CD4-positive, alpha-beta memory T cell (primary cell): ENCODE data around the gene LCP2. TPM values are rescaled to one million over a fixed set of nuclear protein-coding genes. Genes with fewer than 3 reads are reported as not detected.

Source experiments
- CTCF ChIA-PET: fragments of 350-600 bp; sonication (Branson Sonifier 250); formaldehyde crosslinking; loops from one replicate; lab custom pipeline; 2021; ENCODE audit warnings: inconsistent platforms; ENCODE audit not compliant: partially characterized antibody; lab: Charles Lee
- POLR2A ChIA-PET: fragments of 350-600 bp; sonication (Branson Sonifier 250); formaldehyde crosslinking; loops from one replicate; lab custom pipeline; 2021; ENCODE audit not compliant: partially characterized antibody; lab: Charles Lee
- DNase-seq, 5 donors: peaks; one replicate each; pipeline versions ENCODE4 v3.0.0 to v3.0.0-alpha.2; 2020 to 2022; ENCODE audit warnings: mixed read lengths in 1 of 5
- H3K27ac ChIP-seq: one replicate; pipeline ENCODE4 v1.7.0; 2013; ENCODE audit warnings: low read depth, low read length
- H3K27me3 ChIP-seq: 2 replicates; pipeline ENCODE4 v1.7.0; 2013; ENCODE audit warnings: mild to moderate bottlenecking, low read length, moderate library complexity; ENCODE audit not compliant: insufficient read depth
- H3K36me3 ChIP-seq: 2 replicates; pipeline ENCODE4 v1.7.0; 2013; ENCODE audit warnings: mild to moderate bottlenecking, low read length, moderate library complexity; ENCODE audit not compliant: insufficient read depth
- H3K4me1 ChIP-seq: 2 replicates; pipeline ENCODE4 v1.7.0; 2013; ENCODE audit warnings: mild to moderate bottlenecking, low read length, moderate library complexity; ENCODE audit not compliant: insufficient read depth
- H3K4me3 ChIP-seq, 2 donors: one replicate each; pipeline ENCODE4 v1.7.0; 2013; ENCODE audit warnings: low read length in 2 of 2, mild to moderate bottlenecking in 1 of 2
- H3K9me3 ChIP-seq, 2 donors: one replicate each; pipeline ENCODE4 v1.7.0; 2013; ENCODE audit warnings: low read length in 2 of 2, control low read depth in 1 of 2; ENCODE audit not compliant: control insufficient read depth in 1 of 2
- H3K27ac Mint-ChIP-seq, 7 donors: one replicate each; pipeline ENCODE4 v1.8.0; 2020 to 2021; ENCODE audit warnings: mixed read lengths in 7 of 7, mild to moderate bottlenecking in 6 of 7, inconsistent platforms in 3 of 7, moderate library complexity in 3 of 7
- H3K27me3 Mint-ChIP-seq, 2 donors: one replicate each; pipeline ENCODE4 v1.8.0; 2020 to 2021; ENCODE audit warnings: mixed read lengths in 2 of 2
- H3K36me3 Mint-ChIP-seq, 2 donors: one replicate each; pipeline ENCODE4 v1.8.0; 2020 to 2021; ENCODE audit warnings: mixed read lengths in 2 of 2, inconsistent platforms in 1 of 2, mild to moderate bottlenecking in 1 of 2
- H3K4me1 Mint-ChIP-seq, 4 donors: one replicate each; pipeline ENCODE4 v1.8.0; 2020 to 2021; ENCODE audit warnings: mixed read lengths in 4 of 4, mild to moderate bottlenecking in 1 of 4
- H3K4me3 Mint-ChIP-seq, 8 donors: one replicate each; pipeline ENCODE4 v1.8.0; 2020 to 2021; ENCODE audit warnings: mixed read lengths in 8 of 8, mild to moderate bottlenecking in 7 of 8, moderate library complexity in 6 of 8, inconsistent platforms in 3 of 8
- H3K9me3 Mint-ChIP-seq, 8 donors: one replicate each; pipeline ENCODE4 v1.8.0; 2020 to 2021; ENCODE audit warnings: mixed read lengths in 8 of 8, mild to moderate bottlenecking in 5 of 8, inconsistent platforms in 3 of 8, moderate library complexity in 1 of 8
- intact Hi-C: fragments of 100-400 bp; cut with micrococcal nuclease; formaldehyde crosslinking; loops from one replicate; pipeline ENCODE4 v1.15.1; 2023
- polyA plus RNA-seq, 2 donors: library from polyadenylated mRNA; unstranded; fragments of 300-500 nt; fragmentation: Illumina TruSeq; gene quantifications; one replicate each; pipeline ENCODE4 v1.2.3, GENCODE V29; 2021
- total RNA-seq, 2 experiments: library from RNA; stranded (reverse); gene quantifications; one replicate each; pipeline ENCODE4 v1.2.3, GENCODE V29; 2021

LCP2 gene
- total and polyA plus RNA-seq, 4 experiments from 2014 or later, result 117 to 318 (median 275) TPM

DNA sequence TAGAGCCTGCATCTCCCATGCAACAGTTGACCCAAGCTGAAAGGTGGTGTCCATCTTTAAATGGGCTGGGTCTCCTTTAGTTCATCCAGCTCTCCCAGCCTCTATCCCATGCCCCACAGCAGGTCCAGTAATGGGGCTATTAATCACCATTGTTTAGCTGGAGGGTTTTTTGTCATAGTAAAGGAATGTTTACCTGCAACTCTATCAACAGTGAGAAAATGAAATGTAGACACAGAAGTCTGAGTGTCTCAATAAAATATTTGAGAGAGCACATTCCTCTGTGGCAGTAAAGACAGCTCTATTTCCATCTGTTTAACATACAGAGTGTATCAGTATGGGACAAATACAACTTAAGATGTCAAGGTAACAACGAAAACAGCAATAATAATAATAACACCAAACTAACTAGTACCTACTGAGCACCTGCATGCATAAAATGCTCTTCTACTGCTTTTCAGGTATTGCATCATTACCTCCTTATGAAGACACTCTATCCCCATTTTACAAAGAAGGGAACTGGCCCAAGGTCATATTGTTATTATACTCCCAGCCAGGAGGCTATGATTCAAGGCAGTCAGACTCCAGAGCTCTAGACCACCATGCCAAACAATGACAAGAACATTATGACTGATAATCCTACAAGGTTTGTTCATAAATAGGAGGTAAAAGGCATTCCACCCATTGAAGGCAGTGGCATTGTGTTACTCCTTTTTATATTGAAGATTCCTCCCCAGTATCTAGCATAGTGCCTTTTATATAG is 85.8 kb downstream of the LCP2 start:
- no peak overlapping the region for H3K27ac ChIP-seq
- intact Hi-C loops, result no loop called here
- Mint-ChIP-seq H3K36me3 (no peaks in the 10 kb centered on the region), H3K4me3 (no peak overlapping the region), H3K9me3 (peaks cover 0 to 10% (median 1%) of the 10 kb centered on the region in 8 donors), H3K27ac (no peak overlapping the region), H3K27me3 (peaks cover 16 to 19% of the 10 kb centered on the region in 2 donors), H3K4me1 (no peaks in the 10 kb centered on the region)
- ChIA-PET POLR2A (no interaction called here), CTCF (interaction anchor here (0.6 to 1.7 kb wide), 3 partner anchors 11 to 209 kb away, joined by 3 to 4 read pairs (median 4); no protein-coding TSS in a partner anchor)
- no peak for DNase-seq
- H3K9me3 ChIP-seq, result no peaks in the 10 kb centered on the region
- H3K36me3 ChIP-seq, result no peaks in the 10 kb centered on the region
- H3K27me3 ChIP-seq, result no peaks in the 10 kb centered on the region
- H3K4me1 ChIP-seq, result no peaks in the 10 kb centered on the region
- no peak overlapping the region for H3K4me3 ChIP-seq

GRCh38 chr5:170206958-170207357 is 90.6 kb downstream of the LCP2 start:
- POLR2A ChIA-PET, result no interaction called here
- DNase-seq, result no peak
- Histone ChIP-seq H3K4me3 (no peak overlapping the region), H3K36me3 (no peaks in the 10 kb centered on the region), H3K27me3 (no peaks in the 10 kb centered on the region), H3K27ac (no peak overlapping the region), H3K9me3 (no peaks in the 10 kb centered on the region), H3K4me1 (no peaks in the 10 kb centered on the region)
- CTCF ChIA-PET, result no interaction called here
- Mint-ChIP-seq H3K4me1 (no peaks in the 10 kb centered on the region), H3K27me3 (peaks cover 13 to 16% of the 10 kb centered on the region in 2 donors), H3K9me3 (peaks cover 0 to 10% (median 1%) of the 10 kb centered on the region in 8 donors), H3K36me3 (no peaks in the 10 kb centered on the region), H3K4me3 (no peak overlapping the region), H3K27ac (no peak overlapping the region)
- intact Hi-C loops, result no loop called here

DNA sequence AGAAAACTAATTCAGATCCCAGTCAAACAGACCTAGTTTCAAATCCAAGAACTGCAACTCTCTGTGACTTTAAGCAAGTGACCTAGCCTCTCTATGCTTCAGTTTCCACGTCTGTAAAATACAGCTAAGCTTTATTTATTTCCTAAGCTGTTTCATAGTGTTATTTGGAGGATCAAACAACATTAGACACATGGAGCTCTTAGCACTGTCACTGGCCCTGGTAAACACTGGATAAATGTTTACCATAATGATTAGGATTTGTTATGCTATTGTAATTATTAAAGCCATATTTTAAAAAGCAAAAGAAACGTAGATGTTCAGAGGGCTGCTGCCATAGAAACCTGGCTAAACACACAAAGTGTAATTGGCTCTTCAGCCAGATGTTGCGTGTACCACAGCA is 91.4 kb downstream of the LCP2 start:
- DNase-seq, result no peak
- Mint-ChIP-seq H3K4me1 (no peaks in the 10 kb centered on the region), H3K36me3 (no peaks in the 10 kb centered on the region), H3K9me3 (peaks cover 0 to 10% (median 1%) of the 10 kb centered on the region in 8 donors), H3K27ac (no peak overlapping the region), H3K27me3 (peaks cover 13% of the 10 kb centered on the region in 2 donors), H3K4me3 (no peak overlapping the region)
- ChIA-PET POLR2A (no interaction called here), CTCF (interaction anchor here (1.3 kb wide), 1 partner anchor 12 kb away, joined by 3 read pairs; no protein-coding TSS in a partner anchor)
- no peaks in the 10 kb centered on the region for H3K9me3 ChIP-seq
- H3K36me3 ChIP-seq, result no peaks in the 10 kb centered on the region
- no peaks in the 10 kb centered on the region for H3K4me1 ChIP-seq
- intact Hi-C loops, result no loop called here
- H3K27me3 ChIP-seq, result no peaks in the 10 kb centered on the region
- no peak overlapping the region for H3K4me3 ChIP-seq
- H3K27ac ChIP-seq, result no peak overlapping the region

- ChIA-PET CTCF (no interaction called here), POLR2A (no interaction called here)
- no peak for DNase-seq
- Histone ChIP-seq H3K4me3 (no peak overlapping the region), H3K4me1 (no peaks in the 10 kb centered on the region), H3K27me3 (no peaks in the 10 kb centered on the region), H3K36me3 (no peaks in the 10 kb centered on the region), H3K9me3 (no peaks in the 10 kb centered on the region), H3K27ac (no peak overlapping the region)
- Mint-ChIP-seq H3K4me3 (no peak overlapping the region), H3K27me3 (peaks cover 4 to 9% of the 10 kb centered on the region in 2 donors), H3K4me1 (no peaks in the 10 kb centered on the region), H3K9me3 (peaks cover 0 to 2% (median 0%) of the 10 kb centered on the region in 8 donors), H3K36me3 (no peaks in the 10 kb centered on the region), H3K27ac (no peak overlapping the region)
- intact Hi-C loops, result no loop called here
These were observed 93.4 kb downstream of the LCP2 start for GRCh38 chr5:170204202-170204601.

GRCh38 chr5:170202117-170202516 is 95.5 kb downstream of the LCP2 start:
- Mint-ChIP-seq H3K36me3 (no peaks in the 10 kb centered on the region), H3K4me3 (no peak overlapping the region), H3K9me3 (peaks cover 0 to 2% (median 0%) of the 10 kb centered on the region in 8 donors), H3K27ac (no peak overlapping the region), H3K27me3 (peaks cover 2 to 9% of the 10 kb centered on the region in 2 donors), H3K4me1 (no peaks in the 10 kb centered on the region)
- Histone ChIP-seq H3K4me3 (no peak overlapping the region), H3K4me1 (no peaks in the 10 kb centered on the region), H3K36me3 (no peaks in the 10 kb centered on the region), H3K9me3 (no peaks in the 10 kb centered on the region), H3K27ac (no peak overlapping the region), H3K27me3 (peaks cover 2% of the 10 kb centered on the region)
- intact Hi-C loops, result no loop called here
- no peak for DNase-seq
- POLR2A ChIA-PET, result no interaction called here
- CTCF ChIA-PET, result no interaction called here

GRCh38 chr5:170201311-170201710 is 96.3 kb downstream of the LCP2 start:
- Histone ChIP-seq H3K9me3 (no peaks in the 10 kb centered on the region), H3K27me3 (peaks cover 3% of the 10 kb centered on the region), H3K27ac (no peak overlapping the region), H3K4me1 (no peaks in the 10 kb centered on the region), H3K36me3 (no peaks in the 10 kb centered on the region), H3K4me3 (no peak overlapping the region)
- no peak for DNase-seq
- H3K9me3 Mint-ChIP-seq, result peaks cover 0 to 2% (median 0%) of the 10 kb centered on the region in 8 donors
- ChIA-PET CTCF (interaction anchor here (1.6 to 1.7 kb wide), 2 partner anchors 10 to 16 kb away, joined by 4 to 8 read pairs; no protein-coding TSS in a partner anchor), POLR2A (no interaction called here)
- no peak overlapping the region for H3K27ac Mint-ChIP-seq
- H3K27me3 Mint-ChIP-seq, result peaks cover 2 to 9% of the 10 kb centered on the region in 2 donors
- no peaks in the 10 kb centered on the region for H3K4me1 Mint-ChIP-seq
- H3K4me3 Mint-ChIP-seq, result peak overlapping the region in 1 of 8 donors; percentile 26
- intact Hi-C loops, result no loop called here
- no peaks in the 10 kb centered on the region for H3K36me3 Mint-ChIP-seq

GRCh38 chr5:170200876-170201275 is 96.7 kb downstream of the LCP2 start:
- no peaks in the 10 kb centered on the region for H3K36me3 Mint-ChIP-seq

More at GRCh38 chr5:170200876-170201275, 96.7 kb downstream of the LCP2 start:
- H3K4me1 Mint-ChIP-seq, result no peaks in the 10 kb centered on the region
- H3K27me3 Mint-ChIP-seq, result peaks cover 2 to 9% of the 10 kb centered on the region in 2 donors
- no peaks in the 10 kb centered on the region for H3K36me3 ChIP-seq
- DNase-seq, result no peak
- H3K27ac Mint-ChIP-seq, result no peak overlapping the region
- no peaks in the 10 kb centered on the region for H3K4me1 ChIP-seq
- no peak overlapping the region for H3K4me3 Mint-ChIP-seq
- no peak overlapping the region for H3K27ac ChIP-seq
- H3K9me3 ChIP-seq, result no peaks in the 10 kb centered on the region
- ChIA-PET POLR2A (no interaction called here), CTCF (interaction anchor here (1.6 to 1.7 kb wide), 2 partner anchors 10 to 15 kb away, joined by 4 to 8 read pairs; no protein-coding TSS in a partner anchor)
- peaks cover 3% of the 10 kb centered on the region for H3K27me3 ChIP-seq
- no peak overlapping the region for H3K4me3 ChIP-seq
- intact Hi-C loops, result no loop called here
- H3K9me3 Mint-ChIP-seq, result peaks cover 0 to 2% (median 0%) of the 10 kb centered on the region in 8 donors
